Tibial nerve (tissue), 4 donors: ENCODE results near the gene EFCAB12.

Source experiments
- CTCF ChIP-seq, 5 experiments: fragments of 200-600 bp in 3 of 5; fragments of 450-650 bp in 2 of 5; sonication (generic) in 3 of 5; IDR thresholded peaks; one replicate each; pipeline ENCODE4 v1.5.1; 2016 to 2019; ENCODE audit warnings: antibody characterized with exemption in 5 of 5, mild to moderate bottlenecking in 3 of 5, moderate library complexity in 2 of 5
- EP300 ChIP-seq, 2 donors: sonication (generic); formaldehyde crosslinking; IDR thresholded peaks; one replicate each; pipeline ENCODE4 v1.6.1; 2017; ENCODE audit warnings: antibody characterized with exemption in 2 of 2, mild to moderate bottlenecking in 1 of 2

- no peak for TF ChIP-seq EP300 (IDR thresholded peaks at IDR 0.05)
- no peak for TF ChIP-seq CTCF (IDR thresholded peaks at IDR 0.05)
Measured at GRCh38 chr3:129428007-129428375, 445 bp downstream of the EFCAB12 start.
